Suppressor macrophage treated with lipopolysaccharide for 1 hour (primary cell): ENCODE results near the gene MIB2.

Experiments used
- DNase-seq, 3 donors: peaks; one replicate each; pipeline ENCODE4 v3.0.0-alpha.2; 2020 to 2022

MIB2 gene

DNA sequence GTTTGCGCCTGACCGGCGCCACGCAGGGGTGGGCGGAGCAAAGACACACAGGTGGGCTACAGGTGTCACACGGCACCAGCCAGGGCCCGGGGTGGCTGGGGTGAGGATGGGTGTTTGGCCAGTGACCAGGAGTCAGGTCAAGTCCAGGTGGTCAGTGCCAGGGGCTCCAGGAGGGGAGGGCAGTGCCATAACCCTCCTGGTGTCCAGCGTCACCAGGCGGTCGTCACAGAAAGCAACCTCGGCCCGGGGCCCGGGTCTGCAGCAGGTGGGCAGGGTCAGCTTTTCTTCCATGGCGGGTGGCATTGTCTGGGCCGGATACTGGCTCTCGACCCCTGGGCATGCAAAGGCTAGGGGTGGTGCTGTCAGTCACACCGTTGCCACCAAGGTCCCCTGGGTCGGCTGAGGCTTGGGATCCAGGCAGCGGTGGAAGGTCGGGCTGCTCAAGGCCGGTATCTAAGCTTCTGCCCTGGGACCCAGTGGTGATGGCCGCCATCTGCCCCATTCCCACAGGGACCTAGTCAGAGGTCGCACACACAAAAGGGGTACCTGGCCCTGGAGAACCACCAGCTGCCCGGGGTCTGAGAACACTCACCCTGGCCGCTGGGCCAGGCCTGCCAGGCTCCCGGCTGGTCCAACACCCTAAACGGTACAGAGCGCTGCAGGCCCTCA lies 17.1 kb upstream of the MIB2 start:
- DNase-seq = no peak

DNA sequence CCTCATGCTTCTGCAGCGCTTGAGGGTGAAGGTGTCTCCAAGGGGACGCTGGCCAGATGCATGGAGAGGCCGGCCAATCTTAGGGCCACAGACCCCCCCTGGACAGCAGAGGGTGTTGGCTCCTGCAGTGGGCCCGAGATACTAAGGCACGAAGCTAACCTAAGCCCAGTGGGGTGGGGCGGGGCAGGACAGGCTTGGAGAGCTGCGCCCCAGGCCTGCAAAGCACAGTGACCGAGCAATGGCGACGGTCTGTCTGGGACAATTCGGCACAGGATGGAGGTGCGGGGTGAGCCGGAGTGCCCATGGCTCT lies 16.6 kb upstream of the MIB2 start:
- no peak for DNase-seq

DNA sequence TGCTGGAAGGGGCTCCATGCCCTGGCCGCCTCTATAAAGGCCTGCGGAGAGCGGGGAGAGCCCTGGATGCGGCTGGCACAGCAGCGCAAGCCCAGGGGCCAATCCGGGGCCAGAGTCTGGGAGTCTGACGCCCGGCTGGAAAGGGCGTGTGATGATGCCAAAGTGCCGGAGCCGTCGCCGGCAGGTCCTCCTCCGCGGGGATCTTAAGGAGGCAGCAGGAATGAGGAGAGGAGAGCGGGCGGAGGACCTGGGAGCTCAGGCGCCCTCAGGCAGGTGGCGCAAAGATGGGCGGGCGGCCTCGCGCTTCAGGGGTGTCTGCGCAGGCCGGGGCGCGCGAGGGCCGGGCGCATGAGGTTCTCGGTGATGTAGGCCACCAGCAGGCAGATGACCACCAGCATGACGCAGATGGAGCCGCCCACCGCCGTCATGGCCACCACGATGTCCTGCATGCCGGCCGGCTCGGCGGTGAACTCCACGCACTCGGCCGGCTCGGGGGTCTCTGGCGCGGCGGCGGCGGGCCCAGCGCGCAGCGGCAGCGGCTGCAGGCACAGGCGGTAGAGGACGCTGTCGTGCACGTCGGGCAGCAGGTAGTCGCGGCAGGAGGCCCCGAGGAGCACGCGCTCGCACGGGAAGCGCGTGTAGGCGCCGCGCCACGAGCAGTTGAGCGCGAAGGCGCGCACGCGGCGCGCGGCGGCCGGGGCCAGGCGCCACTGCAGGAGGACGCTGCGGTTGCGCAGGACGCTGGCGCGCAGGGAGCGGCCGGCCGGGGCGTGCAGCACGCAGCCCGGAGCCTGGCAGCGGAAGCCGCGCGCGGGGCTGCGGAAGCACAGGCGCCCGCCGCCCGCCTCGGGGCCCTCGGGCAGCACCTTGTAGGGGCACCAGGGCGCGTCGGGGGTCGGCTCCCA lies 16.0 kb upstream of the MIB2 start:
- peak; percentile 39 to 77 (median 59) for DNase-seq

DNA sequence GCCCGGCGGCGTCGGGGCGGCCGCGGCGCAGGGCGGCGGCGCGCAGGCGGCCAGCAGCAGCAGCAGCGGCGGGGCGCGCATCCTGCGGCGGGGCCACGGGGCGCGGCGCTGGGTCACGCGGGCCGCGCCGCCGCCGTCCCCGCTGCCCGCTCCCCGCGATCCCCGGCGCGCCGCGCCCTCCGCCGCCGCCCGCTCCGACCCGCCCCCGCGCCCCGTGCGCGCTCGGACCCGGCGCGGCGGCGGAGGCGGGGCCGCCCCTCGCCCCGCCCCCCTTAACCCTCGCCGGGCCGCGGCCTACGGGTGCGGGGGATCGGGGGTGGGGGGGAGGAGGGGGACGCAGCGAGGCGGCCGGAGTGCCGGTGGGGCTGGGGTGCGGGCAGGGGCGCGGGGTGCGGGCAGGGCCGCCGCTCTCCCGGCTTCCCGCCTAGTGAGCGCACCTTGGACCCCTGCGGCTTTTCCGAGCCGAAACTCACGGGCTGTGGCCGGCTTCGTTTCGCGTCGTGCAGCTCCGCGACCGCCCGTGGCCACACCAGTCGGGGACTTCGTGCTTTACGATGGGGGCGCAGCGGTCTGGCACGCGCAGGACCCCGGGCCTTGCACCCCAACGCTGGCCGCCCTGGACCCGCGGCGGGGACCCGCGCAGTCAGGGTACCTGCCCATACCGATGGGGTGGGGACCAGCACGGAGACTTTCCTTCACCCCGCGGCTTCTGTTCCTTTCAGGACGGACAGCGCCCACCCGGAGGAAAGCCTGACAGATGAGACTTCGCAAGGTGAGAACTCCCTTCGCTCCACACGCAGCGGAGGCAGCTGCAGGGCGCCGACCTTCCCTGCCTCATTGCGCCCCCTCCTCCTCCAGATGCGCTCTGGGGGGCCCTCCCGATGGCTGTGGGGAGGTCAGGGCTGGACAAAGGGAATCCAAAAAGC lies 15.1 kb upstream of the MIB2 start, which contains the start of gene FNDC10:
FNDC10 (minus strand) TSS at position 201 of the 926 bp plus-strand sequence; CDS start at position 81, 120 bp downstream.
- peak in 1 of 3 donors; percentile 53 for DNase-seq

DNA sequence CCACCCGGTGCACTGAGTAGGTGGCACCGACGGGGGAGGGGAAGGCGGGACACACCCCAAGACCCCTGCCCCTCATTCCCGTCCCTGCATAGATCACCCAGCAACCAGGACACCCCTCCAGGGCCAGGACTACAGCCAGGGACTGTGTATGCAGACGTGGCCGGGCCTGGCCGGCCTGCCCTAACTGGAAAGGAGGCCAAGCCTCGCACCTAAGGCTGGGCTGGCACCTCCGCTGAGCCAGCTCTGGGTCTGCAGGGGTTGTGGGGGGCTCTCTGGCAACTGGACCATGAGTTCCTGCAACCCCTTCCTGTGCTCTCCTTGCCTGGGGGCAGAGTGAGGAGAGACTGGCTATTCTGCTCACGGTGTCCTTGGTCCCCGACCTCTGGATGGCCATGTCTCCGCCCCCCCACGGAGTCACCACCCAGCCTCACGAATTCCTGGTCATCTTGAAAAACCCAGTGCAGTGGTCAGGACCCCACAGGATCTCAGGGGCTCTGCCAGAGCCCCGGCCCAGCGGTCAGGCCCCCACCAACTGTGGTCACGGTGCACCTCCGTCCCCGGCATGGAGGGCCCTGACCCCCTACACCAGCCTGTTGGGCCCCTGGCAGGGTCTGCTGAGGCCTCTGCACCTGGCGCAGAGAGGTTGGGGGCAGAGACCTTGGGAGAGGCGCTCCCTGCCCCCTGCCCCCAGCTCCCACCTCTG lies 14.3 kb upstream of the MIB2 start:
- DNase-seq = no peak

DNA sequence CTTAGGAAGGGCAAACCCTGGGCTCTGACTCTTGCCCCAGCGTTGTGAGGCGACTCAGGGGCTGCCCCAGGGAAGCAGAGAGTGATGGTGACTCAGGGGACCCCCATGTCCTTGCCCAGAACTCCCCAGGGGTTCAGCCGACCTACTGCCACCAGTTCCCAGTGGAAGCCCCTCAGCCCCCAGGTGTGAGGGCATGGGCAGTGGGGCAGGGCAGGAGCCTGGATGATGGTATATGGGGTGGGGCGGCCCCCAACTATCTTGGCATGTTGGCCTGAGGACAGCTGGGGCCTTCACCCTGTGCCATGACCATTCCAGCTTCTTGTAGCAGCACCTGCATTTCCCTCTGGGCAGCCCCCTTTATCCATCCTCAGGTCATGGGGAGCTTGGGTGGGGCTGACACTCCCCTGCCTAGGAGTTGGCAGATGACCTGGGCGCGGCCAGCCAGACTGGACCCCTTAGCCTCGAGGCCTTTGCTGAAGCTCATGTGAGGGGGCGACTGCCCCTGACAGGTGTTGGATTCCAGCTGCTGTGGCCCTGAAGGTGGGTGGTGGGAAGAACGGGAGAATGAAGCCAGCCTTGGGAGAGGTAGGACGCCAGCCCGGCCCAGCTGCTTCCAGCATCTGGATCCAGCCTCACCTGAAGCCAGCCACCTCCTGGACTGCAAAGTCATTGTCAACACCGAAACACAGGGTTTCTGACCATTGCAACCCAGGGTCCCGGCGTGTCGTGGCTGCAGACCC lies 13.6 kb upstream of the MIB2 start:
- no peak for DNase-seq

DNA sequence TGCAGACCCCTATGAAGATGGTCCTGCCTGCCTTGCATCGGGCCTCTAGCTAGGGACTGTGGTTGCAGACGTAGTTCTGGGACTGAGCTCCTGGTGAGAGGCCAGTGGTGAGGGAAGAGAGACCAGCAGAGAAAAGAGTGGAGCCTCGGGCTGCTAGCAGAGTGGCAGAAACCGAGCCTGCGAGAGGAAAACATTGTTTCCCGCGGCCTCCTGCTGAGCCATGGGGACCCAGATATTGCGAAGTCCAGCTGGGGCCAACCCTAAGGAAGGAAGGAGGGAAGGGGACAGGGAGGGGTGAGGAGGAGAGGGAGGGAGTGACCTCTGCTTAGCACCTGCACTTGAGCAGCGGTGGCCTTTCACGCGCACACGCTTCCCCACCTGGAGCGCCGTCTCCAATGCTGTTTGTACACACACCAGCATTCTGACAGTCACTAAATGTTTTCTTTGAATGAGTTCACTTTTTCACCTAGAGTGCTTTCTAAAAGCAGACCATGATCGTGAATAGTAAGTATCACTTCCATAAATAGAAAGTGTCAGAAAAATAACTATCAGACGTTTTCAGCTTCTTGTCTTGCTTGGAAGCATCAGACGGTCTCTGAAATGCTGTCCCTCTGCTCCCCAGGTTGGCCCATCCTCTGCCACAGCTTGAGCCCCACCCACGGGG lies 12.9 kb upstream of the MIB2 start:
- DNase-seq = no peak

DNA sequence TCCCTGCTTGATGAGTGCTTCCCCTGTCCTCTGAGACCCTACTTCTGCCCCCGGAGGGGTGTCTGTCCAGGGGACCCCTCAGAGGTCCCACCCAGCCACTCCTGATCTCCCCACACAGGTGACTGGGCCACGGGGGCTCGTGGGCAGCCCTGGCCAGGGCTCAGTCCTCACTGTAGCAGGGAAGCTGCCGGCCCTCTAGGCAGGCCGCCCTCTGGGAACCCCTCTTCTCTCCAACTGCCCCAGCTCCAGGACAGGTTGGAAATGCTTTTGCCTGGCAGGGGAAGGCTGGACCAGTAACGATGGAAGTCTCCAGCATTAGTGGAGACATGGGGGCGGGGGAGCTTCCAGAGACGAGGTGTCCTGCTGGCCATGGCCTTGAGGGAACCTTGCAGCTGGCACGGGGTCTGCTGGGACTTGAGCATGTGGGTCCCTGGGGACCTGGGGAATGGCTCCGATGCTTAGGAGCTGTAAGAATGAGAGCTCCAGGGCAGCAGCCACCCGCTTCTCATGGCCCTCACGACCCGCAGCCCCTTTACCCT lies 12.3 kb upstream of the MIB2 start:
- DNase-seq = no peak

DNA sequence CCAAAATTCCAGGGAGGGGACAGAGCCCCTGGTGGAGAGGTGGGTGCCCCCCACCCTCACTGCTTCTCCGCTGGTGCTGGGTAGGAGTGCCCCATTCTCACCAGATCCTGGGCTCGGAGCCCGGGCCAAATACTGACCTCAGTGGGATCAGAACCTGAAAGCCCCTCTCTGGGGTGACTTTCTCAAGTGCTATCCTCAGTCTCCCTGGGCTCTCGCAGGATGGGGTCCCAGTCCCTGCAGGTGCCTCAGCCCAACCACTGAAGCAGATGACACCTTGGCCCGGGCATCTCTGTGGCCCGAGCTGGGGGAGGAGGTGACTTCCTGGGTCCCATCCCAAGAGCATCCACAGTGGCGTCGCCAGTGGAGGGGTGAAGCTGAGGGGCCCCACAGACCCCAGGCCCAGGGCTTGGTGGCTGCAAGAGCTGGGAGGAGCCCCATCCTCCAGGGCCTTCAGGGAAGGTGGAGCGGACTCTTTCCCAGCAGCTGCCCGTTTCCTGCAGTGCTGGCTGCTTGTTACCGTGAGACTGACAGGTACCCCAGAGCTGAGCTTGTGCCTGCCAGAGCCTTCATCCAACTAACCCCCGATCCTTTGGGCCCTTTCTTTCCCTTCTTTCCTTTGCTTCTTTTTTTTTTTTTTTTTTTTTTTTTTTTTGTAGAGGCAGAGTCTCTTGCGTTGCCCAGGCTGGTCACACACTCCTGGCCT lies 11.5 kb upstream of the MIB2 start:
- no peak for DNase-seq

DNA sequence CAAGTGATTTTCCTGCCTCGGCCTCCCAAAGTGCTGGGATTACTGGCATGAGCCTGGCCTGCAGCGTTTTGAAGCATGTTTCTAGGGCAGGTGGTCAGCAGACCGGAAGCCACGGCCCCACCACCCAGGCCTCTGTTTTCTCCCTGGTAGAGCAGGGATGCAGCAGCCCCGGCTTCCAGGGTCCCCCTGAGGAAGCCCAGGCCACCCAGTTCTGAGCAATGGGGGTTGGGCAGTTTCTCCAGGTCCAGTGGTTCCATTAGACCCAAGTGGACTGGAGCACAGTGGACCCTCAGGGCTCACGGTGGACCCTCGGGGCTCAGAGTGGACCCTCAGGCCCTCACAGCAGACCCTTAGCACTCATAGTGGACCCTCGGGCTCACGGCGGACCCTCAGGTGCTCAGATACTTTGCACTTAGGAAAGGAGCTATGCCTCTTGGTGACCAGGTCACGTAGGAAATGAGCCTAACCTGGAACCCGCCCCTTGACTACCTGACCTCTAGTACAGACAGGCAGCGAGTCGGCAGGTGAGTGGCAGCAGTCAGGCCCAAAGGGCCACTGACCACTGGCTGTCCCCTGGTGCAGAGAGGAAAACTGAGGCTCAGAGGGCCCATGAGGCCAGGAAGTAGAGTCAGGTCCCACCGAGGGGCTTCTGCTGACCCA lies 10.8 kb upstream of the MIB2 start:
- DNase-seq = no peak

DNA sequence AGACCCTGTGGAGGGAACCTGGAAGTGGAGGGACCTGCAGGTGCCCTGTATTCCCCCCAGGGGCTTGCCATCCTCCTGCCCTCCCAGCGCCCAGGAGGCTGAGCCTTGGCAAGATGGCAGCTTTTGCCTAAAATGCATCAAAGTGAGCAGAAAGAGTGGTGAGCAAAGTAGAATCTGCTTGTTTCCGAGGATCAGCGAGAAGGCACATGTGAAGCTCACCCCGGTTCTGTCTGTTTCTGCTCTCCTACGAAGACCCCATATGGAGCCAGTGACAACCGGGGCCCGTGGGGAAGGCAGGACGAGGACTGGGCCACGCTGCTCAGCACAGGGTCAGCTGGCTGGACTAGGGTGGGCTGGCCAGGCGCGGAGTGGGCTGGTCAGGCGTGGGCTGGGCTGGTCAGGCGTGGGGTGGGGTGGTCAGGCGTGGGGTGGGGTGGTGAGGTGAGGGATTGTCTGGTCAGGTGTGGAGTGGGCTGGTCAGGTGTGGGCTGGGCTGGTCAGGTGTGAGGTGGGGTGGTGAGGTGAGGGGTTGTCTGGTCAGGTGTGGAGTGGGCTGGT lies 10.2 kb upstream of the MIB2 start:
- no peak for DNase-seq

DNA sequence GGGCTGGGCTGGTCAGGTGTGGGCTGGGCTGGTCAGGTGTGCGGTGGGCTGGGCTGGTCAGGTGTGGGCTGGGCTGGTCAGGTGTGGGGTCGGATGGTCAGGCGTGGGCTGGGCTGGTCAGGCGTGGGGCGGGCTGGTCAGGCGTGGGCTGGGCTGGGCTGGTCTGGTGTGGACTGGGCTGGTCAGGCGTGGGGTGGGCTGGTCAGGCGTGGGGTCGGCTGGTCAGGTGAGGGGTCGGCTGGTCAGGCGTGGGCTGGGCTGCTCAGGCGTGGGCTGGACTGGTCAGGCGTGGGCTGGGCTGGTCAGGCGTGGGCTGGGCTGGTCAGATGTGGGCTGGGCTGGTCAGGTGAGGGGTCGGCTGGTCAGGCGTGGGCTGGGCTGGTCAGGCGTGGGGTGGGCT lies 9.6 kb upstream of the MIB2 start:
- no peak for DNase-seq

DNA sequence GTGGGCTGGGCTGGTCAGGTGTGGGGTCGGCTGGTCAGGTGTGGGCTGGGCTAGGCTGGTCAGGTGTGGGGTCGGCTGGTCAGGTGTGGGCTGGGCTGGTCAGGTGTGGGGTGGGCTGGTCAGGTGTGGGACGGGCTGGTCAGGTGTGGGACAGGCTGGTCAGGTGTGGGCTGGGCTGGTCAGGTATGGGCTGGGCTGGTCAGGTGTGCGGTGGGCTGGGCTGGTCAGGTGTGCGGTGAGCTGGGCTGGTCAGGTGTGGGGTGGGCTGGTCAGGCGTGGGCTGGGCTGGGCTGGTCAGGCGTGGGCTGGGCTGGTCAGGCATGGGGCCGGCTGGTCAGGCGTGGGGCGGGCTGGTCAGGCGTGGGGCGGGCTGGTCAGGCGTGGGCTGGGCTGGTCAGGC lies 9.1 kb upstream of the MIB2 start:
- DNase-seq = no peak

DNA sequence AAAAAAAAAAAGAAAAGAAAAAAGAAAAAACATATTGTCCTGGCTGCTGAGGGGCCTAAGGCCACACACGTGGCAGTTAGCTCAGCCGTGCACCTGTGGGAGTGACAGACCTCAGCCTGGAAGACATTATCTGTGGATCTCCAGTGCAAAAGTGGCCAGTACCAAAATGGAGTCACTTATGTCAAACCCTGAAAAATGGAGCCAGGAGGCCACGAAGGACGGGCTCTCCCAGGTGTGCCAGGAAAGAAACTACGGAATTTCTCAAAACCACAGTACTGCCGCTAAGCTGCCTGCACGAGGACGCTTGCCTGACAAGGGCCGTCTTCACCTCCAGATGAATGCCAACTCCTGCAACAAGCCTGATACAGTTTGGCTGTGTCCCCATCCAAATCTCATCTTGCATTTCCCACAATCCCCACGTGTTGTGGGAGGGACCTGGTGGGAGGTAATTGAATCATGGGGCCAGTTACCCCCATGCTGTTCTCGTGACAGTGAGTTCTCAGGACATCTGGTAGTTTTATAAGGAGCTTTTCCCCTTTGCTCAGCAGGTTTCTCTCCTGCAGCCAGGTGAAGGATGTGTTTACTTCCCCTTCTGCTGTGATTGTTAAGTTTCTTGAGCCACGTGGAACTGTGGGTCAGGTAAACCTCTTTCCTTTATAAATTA lies 5.3 kb upstream of the MIB2 start:
- no peak for DNase-seq

DNA sequence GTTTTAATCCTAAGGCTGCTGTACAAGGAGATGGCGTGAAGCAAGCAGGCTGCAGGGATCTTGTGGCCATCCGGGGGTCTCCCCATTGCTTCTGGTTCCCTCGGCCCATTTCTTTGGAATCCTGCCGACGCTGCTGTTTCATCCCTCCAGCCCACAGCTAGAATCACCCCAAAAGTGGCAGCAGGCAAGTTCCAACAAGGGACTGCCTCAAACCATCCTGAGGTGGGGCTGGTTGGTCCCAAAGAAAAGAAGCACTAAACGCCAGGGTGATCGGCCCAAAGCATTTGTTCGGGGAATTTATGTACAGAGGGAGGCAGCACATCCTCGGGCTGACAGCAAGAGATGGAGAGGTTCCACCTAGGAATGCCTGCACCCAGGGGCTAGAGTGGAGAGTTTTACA lies 4.5 kb upstream of the MIB2 start:
- no peak for DNase-seq

DNA sequence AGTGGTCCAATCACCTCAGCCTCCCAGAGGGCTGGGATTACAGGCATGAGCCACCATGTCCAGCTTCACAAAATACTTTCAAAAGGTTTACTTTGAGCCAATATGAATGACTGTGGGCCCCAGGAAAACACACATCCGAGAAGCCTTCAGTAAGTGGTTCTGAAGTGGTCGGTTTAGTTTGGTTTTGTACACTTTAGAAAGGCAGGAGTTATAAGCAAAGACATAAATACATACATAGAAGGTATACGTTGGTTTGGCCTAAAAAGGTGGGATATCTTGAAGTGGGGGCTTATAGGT lies 3.2 kb upstream of the MIB2 start:
- no peak for DNase-seq

DNA sequence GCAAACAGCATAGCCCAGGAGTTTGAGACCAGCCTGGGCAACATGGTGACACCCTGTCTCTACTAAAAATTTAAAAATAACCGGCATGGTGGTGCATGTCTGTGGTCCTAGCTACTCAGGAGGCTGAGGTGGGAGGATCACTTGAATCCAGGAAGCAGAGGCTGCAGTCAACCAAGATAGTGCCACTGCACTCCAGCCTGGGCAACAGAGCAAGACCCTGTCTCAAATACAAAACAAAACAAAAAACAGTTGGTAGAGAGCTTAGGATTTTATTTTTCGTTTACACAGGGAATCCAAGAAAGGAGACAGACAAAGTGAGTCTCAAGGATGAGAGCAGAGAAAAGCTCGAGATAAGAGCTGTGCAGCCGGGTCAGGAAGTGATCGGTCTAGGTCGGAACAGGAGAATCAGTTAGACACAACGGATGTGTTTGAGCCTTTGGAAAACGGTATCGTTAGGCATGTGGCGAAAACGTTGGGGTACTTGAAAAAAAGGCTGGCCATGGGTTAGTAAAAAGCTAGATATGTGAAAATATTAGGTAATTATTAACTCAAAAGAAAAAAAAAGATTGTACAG lies 1.7 kb upstream of the MIB2 start:
- no peak for DNase-seq

DNA sequence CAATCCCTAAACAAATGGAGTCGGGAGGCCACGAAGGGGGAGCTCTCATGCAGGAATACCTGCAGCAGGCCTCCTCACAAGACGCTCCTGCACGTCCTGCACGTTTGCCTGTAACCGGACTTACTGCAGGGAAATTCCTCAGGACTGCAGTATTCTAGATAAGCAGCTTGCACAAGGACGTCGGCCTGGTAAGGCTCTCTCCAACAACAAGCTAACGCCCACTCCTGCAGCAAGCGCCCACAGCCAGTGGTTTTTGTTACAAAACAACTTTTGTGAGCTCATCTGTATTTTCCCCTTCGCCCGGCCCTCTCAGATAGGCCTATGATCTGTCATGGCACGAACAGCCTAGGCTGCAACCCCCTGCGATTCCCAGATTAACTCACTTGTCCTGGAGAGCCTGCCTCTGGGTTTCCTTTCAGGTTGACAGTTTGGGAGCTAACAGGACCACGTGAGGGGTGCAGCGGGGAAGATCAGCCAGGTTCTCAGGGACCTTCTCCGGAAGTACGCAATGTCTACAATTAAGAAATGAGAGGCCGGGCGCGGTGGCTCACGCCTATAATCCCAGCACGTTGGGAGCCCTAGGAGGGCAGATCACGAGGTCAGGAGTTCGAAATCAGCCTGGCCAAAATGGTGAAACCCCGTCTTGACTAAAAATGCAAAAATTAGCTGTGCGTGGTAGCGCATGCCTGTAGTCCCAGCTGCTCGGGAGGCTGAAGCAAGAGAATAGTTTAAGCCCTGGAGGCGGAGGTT lies 921 bp upstream of the MIB2 start:
- DNase-seq = peak; percentile 92 to 98 (median 95)
